Activated naive CD4-positive, alpha-beta T cell treated with anti-CD3 and anti-CD28 coated beads for 36 hours (primary cell): Measurements from ENCODE around the gene MYBPC1. TPM values are rescaled to one million over a fixed set of nuclear protein-coding genes. Genes with fewer than 3 reads are reported as not detected.

Experiments used
- CTCF ChIA-PET: fragments of 350-600 bp; sonication (Branson Sonifier 250); formaldehyde crosslinking; loops from one replicate; lab custom pipeline; 2021; ENCODE audit warnings: antibody characterized with exemption; lab: Charles Lee
- DNase-seq: peaks from one replicate; pipeline ENCODE4 v3.0.0-alpha.2; 2020
- H3K27ac Mint-ChIP-seq: one replicate; pipeline ENCODE4 v1.8.0; 2021; ENCODE audit warnings: mild to moderate bottlenecking, mixed read lengths
- H3K27me3 Mint-ChIP-seq: one replicate; pipeline ENCODE4 v1.8.0; 2021; ENCODE audit warnings: low read depth, mixed read lengths
- H3K36me3 Mint-ChIP-seq: one replicate; pipeline ENCODE4 v1.8.0; 2021; ENCODE audit warnings: low read depth, mixed read lengths
- H3K4me1 Mint-ChIP-seq: one replicate; pipeline ENCODE4 v1.8.0; 2021; ENCODE audit warnings: low read depth, mixed read lengths
- H3K4me3 Mint-ChIP-seq: one replicate; pipeline ENCODE4 v1.8.0; 2021; ENCODE audit warnings: mild to moderate bottlenecking, moderate library complexity, mixed read lengths
- H3K9me3 Mint-ChIP-seq: one replicate; pipeline ENCODE4 v1.8.0; 2021; ENCODE audit warnings: mixed read lengths
- intact Hi-C: fragments of 100-400 bp; cut with micrococcal nuclease; formaldehyde crosslinking; loops from one replicate; pipeline ENCODE4 v1.15.1; 2023
- total RNA-seq, 2 experiments: library from RNA; stranded (reverse); gene quantifications; one replicate each; pipeline ENCODE4 v1.2.3, GENCODE V29; 2021

MYBPC1 gene
- total RNA-seq, 2 experiments from 2014 or later = not detected

DNA sequence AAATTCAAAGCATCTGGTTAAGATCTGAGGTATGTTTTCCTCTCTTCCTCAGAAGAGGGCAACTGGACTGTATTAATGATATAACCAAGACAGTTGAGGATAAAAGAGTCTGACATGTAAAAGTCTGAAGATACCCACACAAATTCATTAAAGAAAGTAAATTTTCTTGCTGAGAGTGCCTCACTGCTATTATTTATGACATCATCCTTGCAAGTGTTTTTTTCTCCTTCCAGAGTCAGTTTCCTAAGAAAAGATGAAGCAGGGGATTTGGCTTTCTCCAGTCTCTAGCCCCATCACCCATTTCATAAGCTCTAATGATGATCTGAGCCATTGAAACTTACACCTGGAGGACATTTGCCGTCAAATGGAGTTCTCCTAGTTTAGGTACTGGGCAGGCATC lies 21.0 kb upstream of the MYBPC1 start:
- no peaks in the 10 kb centered on the region for H3K4me1 Mint-ChIP-seq
- intact Hi-C loops = loop anchor here (5.0 kb wide), 1 partner anchor 169 kb away; no protein-coding TSS in a partner anchor
- no peaks in the 10 kb centered on the region for H3K27me3 Mint-ChIP-seq
- no peaks in the 10 kb centered on the region for H3K36me3 Mint-ChIP-seq
- DNase-seq = no peak
- no peaks in the 10 kb centered on the region for H3K9me3 Mint-ChIP-seq
- H3K27ac Mint-ChIP-seq = no peak overlapping the region
- CTCF ChIA-PET = interaction anchor here (0.6 kb wide), 1 partner anchor 14 kb away, joined by 4 read pairs; no protein-coding TSS in a partner anchor
- no peak overlapping the region for H3K4me3 Mint-ChIP-seq

DNA sequence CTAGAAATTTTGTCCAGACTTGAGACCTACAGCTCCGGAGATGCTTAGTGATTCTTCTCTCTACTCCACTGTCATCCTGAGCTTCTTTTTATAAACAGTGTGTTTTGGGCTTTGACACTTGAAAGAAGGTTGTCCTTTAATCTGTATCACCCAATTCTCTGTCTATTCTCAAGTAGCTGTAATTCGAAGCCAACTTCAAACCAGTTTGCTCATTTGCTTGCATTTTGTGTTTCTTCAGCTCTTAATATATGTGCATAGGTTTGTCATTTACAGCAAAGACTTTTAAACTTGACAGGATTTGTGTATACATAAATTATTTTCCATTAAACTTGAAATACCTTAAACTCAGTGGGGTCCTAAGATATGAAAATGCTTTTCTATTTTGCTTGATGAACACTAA lies 16.4 kb upstream of the MYBPC1 start:
- no peak for DNase-seq
- intact Hi-C loops = no loop called here
- CTCF ChIA-PET = no interaction called here
- H3K4me3 Mint-ChIP-seq = no peak overlapping the region
- H3K9me3 Mint-ChIP-seq = no peaks in the 10 kb centered on the region
- no peaks in the 10 kb centered on the region for H3K4me1 Mint-ChIP-seq
- no peaks in the 10 kb centered on the region for H3K36me3 Mint-ChIP-seq
- no peak overlapping the region for H3K27ac Mint-ChIP-seq
- peaks cover 3% of the 10 kb centered on the region for H3K27me3 Mint-ChIP-seq

DNA sequence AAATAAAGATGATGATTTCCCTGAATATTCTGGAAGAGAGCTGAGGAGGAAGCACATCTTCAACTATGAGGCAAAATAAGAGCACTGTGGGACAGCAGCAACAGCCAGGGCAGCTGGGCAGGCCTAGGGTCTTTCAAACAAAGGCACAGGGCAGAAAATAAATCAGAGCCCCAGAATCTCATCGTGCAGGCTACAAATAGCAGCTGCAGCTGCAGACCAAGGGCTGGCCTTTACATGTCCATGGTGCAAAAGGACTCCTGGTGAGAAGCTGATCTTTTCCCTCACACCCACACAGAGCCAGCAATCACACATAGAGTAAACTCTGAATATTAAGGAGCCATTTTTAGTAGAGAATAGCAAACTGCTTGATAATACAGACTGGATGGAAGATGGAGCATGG lies 13.6 kb upstream of the MYBPC1 start:
- intact Hi-C loops = no loop called here
- Mint-ChIP-seq H3K27me3 (peaks cover 3% of the 10 kb centered on the region), H3K36me3 (no peaks in the 10 kb centered on the region), H3K27ac (no peak overlapping the region), H3K4me3 (no peak overlapping the region), H3K4me1 (no peaks in the 10 kb centered on the region), H3K9me3 (no peaks in the 10 kb centered on the region)
- no peak for DNase-seq
- CTCF ChIA-PET = no interaction called here

DNA sequence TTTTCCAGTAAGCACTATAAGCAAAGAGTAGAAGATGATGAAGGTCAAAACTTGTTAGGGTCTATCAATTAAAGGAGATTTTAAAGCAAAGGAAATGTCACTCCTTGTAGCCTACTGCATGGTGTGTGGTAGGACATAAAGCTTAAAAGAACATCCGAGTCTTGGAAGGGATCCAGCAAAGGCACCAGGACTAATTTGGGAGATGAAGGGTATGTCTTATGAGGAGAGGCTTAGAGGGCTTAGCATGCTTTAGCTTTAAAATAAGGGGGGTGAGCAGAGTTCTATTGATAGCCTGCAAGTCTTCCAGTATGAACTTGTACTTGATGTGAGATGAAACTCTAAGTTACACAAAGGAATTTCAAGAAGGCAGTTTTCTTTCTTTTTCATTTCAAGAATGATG lies 11.8 kb upstream of the MYBPC1 start:
- Mint-ChIP-seq H3K27me3 (peaks cover 3% of the 10 kb centered on the region), H3K9me3 (no peaks in the 10 kb centered on the region), H3K36me3 (no peaks in the 10 kb centered on the region), H3K4me1 (no peaks in the 10 kb centered on the region), H3K27ac (no peak overlapping the region), H3K4me3 (no peak overlapping the region)
- DNase-seq = no peak
- CTCF ChIA-PET = interaction anchor here (0.6 to 0.8 kb wide), 2 partner anchors 181 to 247 kb away, joined by 4 to 5 read pairs; no protein-coding TSS in a partner anchor
- intact Hi-C loops = no loop called here

DNA sequence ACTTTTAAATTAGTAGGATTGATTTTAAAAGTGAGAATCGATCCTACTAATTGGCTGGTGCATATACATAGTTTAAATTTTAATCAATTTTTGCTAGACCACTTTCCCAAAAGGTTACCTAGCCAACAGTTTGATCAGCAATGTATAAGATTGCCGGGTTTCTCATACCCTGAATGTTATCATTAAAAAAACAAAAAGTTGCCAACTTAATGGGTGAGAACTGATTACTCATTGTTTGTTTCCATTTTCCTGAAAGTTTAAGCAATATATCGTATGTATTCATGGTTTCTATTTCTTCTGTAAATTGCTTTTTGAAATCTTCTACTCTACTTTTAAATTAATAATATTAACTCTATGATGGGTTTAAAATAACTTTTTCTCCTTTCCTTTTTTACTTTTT lies 4.4 kb upstream of the MYBPC1 start:
- Mint-ChIP-seq H3K4me1 (no peaks in the 10 kb centered on the region), H3K27me3 (peaks cover 8% of the 10 kb centered on the region), H3K36me3 (no peaks in the 10 kb centered on the region), H3K4me3 (no peak overlapping the region), H3K27ac (no peak overlapping the region), H3K9me3 (no peaks in the 10 kb centered on the region)
- no peak for DNase-seq
- intact Hi-C loops = no loop called here
- CTCF ChIA-PET = interaction anchor here (0.5 to 0.7 kb wide), 2 partner anchors 174 to 1362 kb away, joined by 3 to 6 read pairs; no protein-coding TSS in a partner anchor

DNA sequence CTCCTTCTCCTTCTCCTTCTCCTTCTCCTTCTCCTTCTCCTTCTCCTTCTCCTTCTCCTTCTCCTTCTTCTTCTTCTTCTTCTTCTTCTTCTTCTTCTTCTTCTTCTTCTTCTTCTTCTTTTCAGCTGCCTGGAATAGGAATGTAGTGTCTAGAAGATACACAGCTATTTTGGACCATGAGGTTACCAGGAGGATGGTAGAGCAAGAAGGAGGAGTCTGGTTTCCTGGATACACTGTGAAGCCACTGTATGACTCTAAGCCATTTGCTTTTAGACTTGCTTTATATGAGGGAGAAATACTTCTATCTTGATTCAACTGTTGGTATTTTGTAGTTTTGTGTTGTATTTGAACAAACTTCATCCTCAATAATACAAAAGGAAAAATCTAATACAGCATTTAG lies 3.0 kb upstream of the MYBPC1 start:
- no peaks in the 10 kb centered on the region for H3K4me1 Mint-ChIP-seq
- no peak for DNase-seq
- no peaks in the 10 kb centered on the region for H3K9me3 Mint-ChIP-seq
- intact Hi-C loops = no loop called here
- peaks cover 8% of the 10 kb centered on the region for H3K27me3 Mint-ChIP-seq
- no peaks in the 10 kb centered on the region for H3K36me3 Mint-ChIP-seq
- H3K27ac Mint-ChIP-seq = no peak overlapping the region
- no peak overlapping the region for H3K4me3 Mint-ChIP-seq
- CTCF ChIA-PET = no interaction called here

DNA sequence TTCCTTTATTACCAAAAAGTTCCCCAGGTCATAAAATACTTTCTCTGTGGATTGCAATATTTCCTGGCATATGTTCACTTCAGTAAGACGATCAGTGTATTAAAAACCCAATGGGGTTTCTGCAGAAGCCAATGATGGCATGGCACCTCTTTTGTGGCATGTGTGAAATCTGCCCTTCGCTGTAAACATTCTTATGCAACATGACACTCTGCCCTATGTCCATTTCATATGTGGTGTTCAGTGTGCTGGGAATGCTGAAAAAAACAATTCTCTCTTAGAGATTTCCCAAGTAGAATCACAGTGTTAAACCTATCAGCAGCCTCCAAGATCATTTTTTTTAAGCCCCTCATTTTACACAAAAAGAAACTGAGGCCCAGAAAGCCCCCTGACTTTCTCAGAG lies 2.3 kb upstream of the MYBPC1 start:
- no peak overlapping the region for H3K27ac Mint-ChIP-seq
- intact Hi-C loops = no loop called here
- H3K4me1 Mint-ChIP-seq = no peaks in the 10 kb centered on the region
- no peak for DNase-seq
- H3K36me3 Mint-ChIP-seq = no peaks in the 10 kb centered on the region
- no peaks in the 10 kb centered on the region for H3K9me3 Mint-ChIP-seq
- peaks cover 8% of the 10 kb centered on the region for H3K27me3 Mint-ChIP-seq
- CTCF ChIA-PET = no interaction called here
- H3K4me3 Mint-ChIP-seq = no peak overlapping the region

DNA sequence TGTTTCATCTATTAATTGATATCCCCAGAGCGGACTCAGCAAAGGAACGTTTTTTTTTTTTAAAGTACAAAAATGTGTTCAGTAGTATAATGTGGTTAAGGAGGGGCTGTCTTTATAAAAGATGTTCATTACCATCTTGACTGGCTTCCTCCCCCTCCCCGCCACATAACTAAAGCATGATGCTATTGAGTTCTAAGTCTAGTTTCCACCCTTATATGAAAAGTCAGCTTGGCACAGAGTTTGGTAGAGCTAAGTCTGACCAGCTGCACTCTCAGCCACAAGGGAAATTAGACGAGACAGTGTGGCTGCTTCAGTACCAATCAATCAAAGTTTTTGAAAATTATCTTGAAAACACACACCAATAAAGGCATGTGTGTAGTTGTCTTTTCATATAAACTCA lies 1.9 kb upstream of the MYBPC1 start:
- no peak overlapping the region for H3K4me3 Mint-ChIP-seq
- no peak overlapping the region for H3K27ac Mint-ChIP-seq
- no peaks in the 10 kb centered on the region for H3K4me1 Mint-ChIP-seq
- DNase-seq = no peak
- H3K36me3 Mint-ChIP-seq = no peaks in the 10 kb centered on the region
- no peaks in the 10 kb centered on the region for H3K9me3 Mint-ChIP-seq
- intact Hi-C loops = no loop called here
- peaks cover 8% of the 10 kb centered on the region for H3K27me3 Mint-ChIP-seq
- CTCF ChIA-PET = no interaction called here

DNA sequence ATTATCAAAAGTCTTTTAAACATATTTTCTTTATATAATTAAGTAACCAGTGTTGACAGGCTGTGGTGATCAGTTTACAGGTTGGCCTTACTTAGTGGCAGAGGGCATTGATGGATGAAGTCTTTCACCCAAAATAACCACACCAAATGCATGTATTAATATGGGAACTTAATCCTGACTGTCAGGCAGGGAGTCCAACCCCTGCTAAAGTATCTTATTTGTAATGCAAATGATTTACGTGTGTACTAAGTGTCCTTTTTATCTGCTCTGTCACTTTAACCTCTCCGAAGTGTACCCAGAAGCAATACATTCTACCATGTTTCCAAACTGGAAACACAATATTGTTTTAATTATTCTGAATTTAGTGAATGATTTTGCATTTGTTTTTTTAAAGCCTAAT lies 1.4 kb downstream of the MYBPC1 start:
- Mint-ChIP-seq H3K4me1 (no peaks in the 10 kb centered on the region), H3K27me3 (peaks cover 4% of the 10 kb centered on the region), H3K36me3 (no peaks in the 10 kb centered on the region), H3K4me3 (no peak overlapping the region), H3K27ac (no peak overlapping the region), H3K9me3 (no peaks in the 10 kb centered on the region)
- CTCF ChIA-PET = interaction anchor here (0.7 kb wide), 1 partner anchor 189 kb away, joined by 3 read pairs; no protein-coding TSS in a partner anchor
- intact Hi-C loops = no loop called here
- DNase-seq = no peak

DNA sequence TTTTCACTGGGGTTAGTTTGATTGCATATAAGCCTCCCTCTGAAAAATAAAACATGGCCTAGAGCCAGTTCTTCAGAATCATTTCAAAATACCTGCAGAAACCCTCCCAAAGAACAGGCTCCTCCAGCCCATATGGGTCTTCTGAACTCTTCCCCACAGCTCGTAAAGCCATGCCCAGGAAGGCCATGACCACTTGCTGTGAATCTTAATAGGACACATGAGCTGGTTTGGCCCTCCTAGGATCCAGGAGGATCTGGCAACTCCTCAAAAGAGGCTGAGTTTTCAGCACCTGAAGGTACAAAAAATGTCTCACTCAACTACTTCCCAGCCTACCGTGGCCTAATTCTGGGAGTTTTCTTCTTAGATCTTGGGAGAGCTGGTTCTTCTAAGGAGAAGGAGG lies 2.4 kb downstream of the MYBPC1 start:
- H3K4me3 Mint-ChIP-seq = no peak overlapping the region
- peaks cover 4% of the 10 kb centered on the region for H3K27me3 Mint-ChIP-seq
- no peak for DNase-seq
- no peaks in the 10 kb centered on the region for H3K9me3 Mint-ChIP-seq
- intact Hi-C loops = no loop called here
- CTCF ChIA-PET = interaction anchor here (0.6 kb wide), 2 partner anchors 234 to 839 kb away, joined by 3 read pairs; no protein-coding TSS in a partner anchor
- H3K4me1 Mint-ChIP-seq = no peaks in the 10 kb centered on the region
- H3K27ac Mint-ChIP-seq = no peak overlapping the region
- no peaks in the 10 kb centered on the region for H3K36me3 Mint-ChIP-seq

DNA sequence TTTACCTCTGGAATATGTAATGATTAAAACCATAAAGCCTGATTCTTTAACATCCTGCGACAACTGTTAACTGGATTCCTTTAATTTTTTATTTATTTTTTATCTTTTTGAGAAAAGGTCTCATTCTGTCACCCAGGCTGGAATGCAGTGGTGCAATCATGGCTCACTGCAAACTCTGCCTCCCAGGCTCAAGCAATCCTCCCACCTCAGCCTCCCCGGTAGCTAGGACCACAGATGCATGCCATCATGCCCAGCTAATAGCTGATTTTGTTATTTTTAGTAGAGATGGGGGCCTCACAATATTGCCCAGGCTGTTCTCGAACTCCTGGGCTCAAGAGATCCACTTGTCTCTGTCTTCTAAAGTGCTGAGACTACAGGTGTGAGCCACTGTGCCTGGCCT lies 3.7 kb downstream of the MYBPC1 start:
- Mint-ChIP-seq H3K9me3 (no peaks in the 10 kb centered on the region), H3K27ac (no peak overlapping the region), H3K36me3 (no peaks in the 10 kb centered on the region), H3K27me3 (no peaks in the 10 kb centered on the region), H3K4me3 (no peak overlapping the region), H3K4me1 (no peaks in the 10 kb centered on the region)
- no peak for DNase-seq
- CTCF ChIA-PET = no interaction called here
- intact Hi-C loops = no loop called here

DNA sequence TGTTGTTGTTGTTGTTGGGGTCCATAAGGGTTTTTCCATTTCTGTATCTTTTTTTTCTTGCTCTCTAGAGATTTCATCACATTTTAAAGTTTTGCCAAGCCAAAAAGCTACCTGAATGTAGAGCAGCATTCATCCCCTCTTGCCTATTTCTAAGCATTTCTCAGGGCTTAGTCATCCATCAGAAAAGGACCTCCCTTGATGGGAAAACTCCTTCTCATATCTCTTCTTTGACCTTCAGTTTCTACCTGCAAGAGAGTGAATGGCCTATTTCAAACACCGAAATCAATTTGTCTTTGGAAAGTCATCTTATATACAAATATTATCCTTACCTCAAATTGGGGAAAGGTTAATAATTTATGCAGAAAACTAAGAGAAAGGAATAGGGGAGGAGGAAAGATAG lies 4.5 kb downstream of the MYBPC1 start:
- DNase-seq = no peak
- intact Hi-C loops = no loop called here

DNA sequence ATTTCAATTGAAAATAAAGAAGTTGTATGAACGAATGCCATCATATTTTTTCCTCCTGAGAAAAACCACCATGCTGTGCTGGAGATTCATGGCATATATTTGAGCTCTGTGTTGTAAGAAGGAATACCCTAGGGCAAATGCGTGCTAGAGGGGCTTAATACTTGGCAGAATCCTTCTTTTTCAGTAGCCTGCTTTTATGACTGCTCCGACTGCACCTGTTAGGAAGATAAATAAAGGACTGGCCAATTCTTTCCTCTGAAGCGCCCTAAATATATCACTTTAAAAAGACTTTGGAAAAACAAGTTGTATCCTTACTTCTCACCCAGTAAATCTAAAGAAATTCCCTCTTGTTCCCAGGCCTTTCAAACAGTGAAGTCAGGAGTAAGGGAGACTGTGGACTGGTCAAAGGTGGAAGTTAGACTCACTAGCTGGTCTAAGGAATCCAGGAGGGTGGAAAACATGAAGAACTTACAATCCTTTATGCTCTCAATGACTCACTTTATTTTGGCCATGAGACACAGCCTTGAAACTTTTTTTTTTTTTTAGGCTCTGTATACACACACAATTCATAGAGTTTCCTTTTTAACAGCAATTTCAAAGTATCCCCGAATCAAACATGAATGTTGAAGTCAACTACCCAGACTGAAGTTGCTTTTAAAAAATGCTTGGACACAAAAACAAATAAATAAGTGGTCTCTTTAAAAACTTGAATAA lies 5.2 kb downstream of the MYBPC1 start:
- Mint-ChIP-seq H3K4me1 (peaks cover 9% of the 10 kb centered on the region), H3K36me3 (no peaks in the 10 kb centered on the region), H3K4me3 (no peak overlapping the region), H3K27me3 (no peaks in the 10 kb centered on the region), H3K9me3 (no peaks in the 10 kb centered on the region), H3K27ac (no peak overlapping the region)
- DNase-seq = no peak
- CTCF ChIA-PET = interaction anchor here (0.6 to 1.3 kb wide), 2 partner anchors 121 to 159 kb away, joined by 3 to 4 read pairs; no protein-coding TSS in a partner anchor
- intact Hi-C loops = loop anchor here (5.0 kb wide), 1 partner anchor 97 kb away; the partner anchor contains the start of gene CHPT1

More for the DNA sequence above, 4.5 kb downstream of the MYBPC1 start:
- H3K27ac Mint-ChIP-seq = no peak overlapping the region
- H3K36me3 Mint-ChIP-seq = no peaks in the 10 kb centered on the region
- no peaks in the 10 kb centered on the region for H3K9me3 Mint-ChIP-seq
- H3K4me3 Mint-ChIP-seq = no peak overlapping the region
- CTCF ChIA-PET = interaction anchor here (0.6 kb wide), 1 partner anchor 120 kb away, joined by 3 read pairs; no protein-coding TSS in a partner anchor
- no peaks in the 10 kb centered on the region for H3K27me3 Mint-ChIP-seq
- peaks cover 6% of the 10 kb centered on the region for H3K4me1 Mint-ChIP-seq
